Erythroblast (primary cell): ENCODE data around the gene SNPH.

Experiments
- GATA1 ChIP-seq: IDR thresholded peaks from 2 replicates; pipeline ENCODE4 v1.6.1; 2011; ENCODE audit warnings: low read depth, mild to moderate bottlenecking, control low read depth, low read length, moderate library complexity
- POLR2A ChIP-seq: IDR thresholded peaks from 2 replicates; pipeline ENCODE4 v1.6.1; 2011; ENCODE audit warnings: mild to moderate bottlenecking, low read length

- TF ChIP-seq POLR2A, result no peak
- no peak for TF ChIP-seq GATA1
Measured at GRCh38 chr20:1286267-1287024, 20.4 kb downstream of the SNPH start.
